Measurements from ENCODE around the gene HSD17B4.

HSD17B4 gene

DNA sequence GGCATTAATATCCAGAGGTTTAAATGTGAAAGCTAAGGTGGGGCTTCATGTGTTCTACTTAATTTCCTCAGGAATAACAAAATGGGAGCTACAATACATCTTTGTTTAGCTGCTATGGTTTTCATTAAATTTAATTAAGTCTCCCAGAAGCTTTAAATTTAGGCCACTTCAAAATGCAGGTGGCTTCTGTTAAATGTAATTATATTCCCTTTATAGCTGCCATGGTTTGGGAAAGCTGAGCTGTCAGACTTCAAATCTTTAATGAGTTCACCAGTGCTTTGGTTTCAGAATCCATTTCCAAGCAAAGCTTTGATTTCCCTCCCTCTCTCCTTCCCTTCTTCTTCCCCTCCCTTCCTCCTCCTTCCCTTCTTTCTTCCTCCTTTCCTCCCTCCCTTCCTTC, 118.6 kb downstream of the HSD17B4 start:
- no peak for DNase-seq (ENCODE audit: low spot score)
- in situ Hi-C loops (cut with MboI; ENCODE audit: low pct_unique_long_range_greater_than_20kb, low sequenced_read_pairs, unreplicated experiment): no loop called here
- TF ChIP-seq CTCF (IDR thresholded peaks at IDR 0.05; ENCODE audit: extremely low read depth, insufficient read depth, missing control alignments): no peak

GRCh38 chr5:119578937-119579336, 126.6 kb downstream of the HSD17B4 start:
- DNase-seq (ENCODE audit: low spot score): no peak
- peak; percentile 12 for TF ChIP-seq CTCF (IDR thresholded peaks at IDR 0.05; ENCODE audit: extremely low read depth, insufficient read depth, missing control alignments)
- in situ Hi-C loops (cut with MboI; ENCODE audit: low pct_unique_long_range_greater_than_20kb, low sequenced_read_pairs, unreplicated experiment): no loop called here

GRCh38 chr5:119582987-119583386, 130.7 kb downstream of the HSD17B4 start:
- in situ Hi-C loops (cut with MboI; ENCODE audit: low pct_unique_long_range_greater_than_20kb, low sequenced_read_pairs, unreplicated experiment): no loop called here
- no peak for DNase-seq (ENCODE audit: low spot score)
- TF ChIP-seq CTCF (IDR thresholded peaks at IDR 0.05; ENCODE audit: extremely low read depth, insufficient read depth, missing control alignments): no peak

DNA sequence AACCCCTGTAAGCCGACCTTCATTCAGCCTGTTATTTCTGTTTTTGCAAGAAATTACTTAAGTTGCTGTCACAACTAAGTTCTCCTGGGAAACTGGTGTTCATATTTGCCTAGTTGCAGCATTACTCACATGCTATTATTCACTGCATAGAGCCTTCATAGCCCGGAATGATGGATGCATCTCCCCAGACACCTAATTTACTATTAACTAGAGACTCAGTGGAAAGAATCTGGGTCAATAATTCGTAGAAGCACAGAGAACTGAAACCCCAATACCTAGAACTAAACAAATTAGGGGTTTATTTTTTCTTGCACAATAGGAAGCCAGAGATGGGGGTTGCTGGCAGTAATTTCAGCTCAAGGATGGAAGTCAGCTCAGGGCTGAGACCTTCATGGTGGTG, 131.4 kb downstream of the HSD17B4 start:
- in situ Hi-C loops (cut with MboI; ENCODE audit: low pct_unique_long_range_greater_than_20kb, low sequenced_read_pairs, unreplicated experiment): no loop called here
- no peak for DNase-seq (ENCODE audit: low spot score)

More for the DNA sequence above, 131.4 kb downstream of the HSD17B4 start:
- TF ChIP-seq CTCF (IDR thresholded peaks at IDR 0.05; ENCODE audit: extremely low read depth, insufficient read depth, missing control alignments): no peak

All from GM13977 (cell line).